CD14-positive monocyte (primary cell): ENCODE results near the gene WFDC5. TPM values are rescaled to one million over a fixed set of nuclear protein-coding genes. Genes with fewer than 3 reads are reported as not detected.

Experiments used
- DNase-seq, 3 donors: peaks; one replicate each; pipeline ENCODE4 v3.0.0-alpha.2; 2011 to 2022
- H2AFZ ChIP-seq: 2 replicates; pipeline ENCODE4 v1.6.0; 2012; ENCODE audit warnings: mild to moderate bottlenecking, low read depth, low read length, inconsistent platforms; ENCODE audit not compliant: insufficient read depth, poor library complexity, severe bottlenecking
- H3K27ac ChIP-seq, 2 donors: 1 replicate in 1 of 2; 2 replicates in 1 of 2; pipeline ENCODE4 v1.5.1; 2012 to 2013; ENCODE audit warnings: low read length in 2 of 2, control low read depth in 1 of 2, inconsistent platforms in 1 of 2, low read depth in 1 of 2, mild to moderate bottlenecking in 1 of 2
- H3K27me3 ChIP-seq, 2 donors: one replicate each; pipeline versions ENCODE4 v1.6.0 to v1.6.1; 2011 to 2013; ENCODE audit warnings: low read length in 2 of 2; ENCODE audit not compliant: control insufficient read depth in 2 of 2, insufficient read depth in 2 of 2
- H3K36me3 ChIP-seq, 2 donors: replicated peaks in 1 of 2; 1 replicate in 1 of 2; 2 replicates in 1 of 2; pipeline versions ENCODE4 v1.5.1 to v1.6.1; 2012 to 2013; ENCODE audit warnings: low read length in 2 of 2, control low read depth in 1 of 2, inconsistent platforms in 1 of 2, mild to moderate bottlenecking in 1 of 2; ENCODE audit not compliant: insufficient read depth in 2 of 2, control insufficient read depth in 1 of 2
- H3K4me1 ChIP-seq, 2 donors: 1 replicate in 1 of 2; 2 replicates in 1 of 2; pipeline versions ENCODE4 v1.5.1 to v1.6.1; 2012 to 2013; ENCODE audit warnings: low read length in 2 of 2, control low read depth in 1 of 2, inconsistent platforms in 1 of 2, mild to moderate bottlenecking in 1 of 2, moderate library complexity in 1 of 2; ENCODE audit not compliant: insufficient read depth in 2 of 2, control insufficient read depth in 1 of 2
- H3K4me2 ChIP-seq: replicated peaks from 2 replicates; pipeline ENCODE3; 2012; ENCODE audit warnings: low read length, moderate library complexity, mild to moderate bottlenecking; ENCODE audit not compliant: poor library complexity, severe bottlenecking; ENCODE audit errors: extremely low read depth
- H3K4me3 ChIP-seq, 3 experiments: fragments of 200-600 bp in 1 of 3; sonication (generic) in 1 of 3; replicated peaks in 1 of 3; 1 replicate in 2 of 3; 2 replicates in 1 of 3; pipeline ENCODE4 v1.5.1; 2011 to 2013; ENCODE audit warnings: low read length in 3 of 3, mild to moderate bottlenecking in 3 of 3, control low read depth in 2 of 3, low read depth in 2 of 3, inconsistent platforms in 1 of 3, moderate library complexity in 1 of 3
- H3K79me2 ChIP-seq: 2 replicates; pipeline ENCODE4 v1.6.0; 2012; ENCODE audit warnings: mild to moderate bottlenecking, control low read depth, inconsistent platforms, low read length, moderate library complexity; ENCODE audit not compliant: insufficient read depth
- H3K9ac ChIP-seq: 2 replicates; pipeline ENCODE4 v1.6.0; 2017; ENCODE audit warnings: low read length, mild to moderate bottlenecking; ENCODE audit not compliant: insufficient read depth, poor library complexity, severe bottlenecking
- H3K9me3 ChIP-seq, 2 donors: replicated peaks in 1 of 2; 1 replicate in 1 of 2; 2 replicates in 1 of 2; pipeline versions ENCODE4 v1.5.1 to v1.6.1; 2012 to 2013; ENCODE audit warnings: low read length in 2 of 2, control low read depth in 1 of 2; ENCODE audit not compliant: control insufficient read depth in 1 of 2, insufficient read depth in 1 of 2
- H4K20me1 ChIP-seq: 2 replicates; pipeline ENCODE4 v1.6.0; 2012; ENCODE audit warnings: mild to moderate bottlenecking, low read length, control low read depth, moderate library complexity; ENCODE audit not compliant: insufficient read depth
- H3K27ac Mint-ChIP-seq, 7 donors: one replicate each; pipeline ENCODE4 v1.8.0; 2020; ENCODE audit warnings: mild to moderate bottlenecking in 7 of 7, mixed read lengths in 7 of 7, moderate library complexity in 6 of 7, inconsistent platforms in 2 of 7
- H3K27me3 Mint-ChIP-seq, 3 donors: one replicate each; pipeline ENCODE4 v1.8.0; 2021 to 2022; ENCODE audit warnings: low read depth in 3 of 3, mild to moderate bottlenecking in 3 of 3, mixed read lengths in 3 of 3, moderate library complexity in 3 of 3, inconsistent platforms in 1 of 3
- H3K36me3 Mint-ChIP-seq, 2 donors: one replicate each; pipeline ENCODE4 v1.8.0; 2020; ENCODE audit warnings: mixed read lengths in 2 of 2, inconsistent platforms in 1 of 2, mild to moderate bottlenecking in 1 of 2
- H3K4me1 Mint-ChIP-seq: one replicate; pipeline ENCODE4 v1.8.0; 2020; ENCODE audit warnings: mild to moderate bottlenecking, mixed read lengths
- H3K4me3 Mint-ChIP-seq, 2 donors: one replicate each; pipeline ENCODE4 v1.8.0; 2020; ENCODE audit warnings: mild to moderate bottlenecking in 2 of 2, mixed read lengths in 2 of 2, moderate library complexity in 1 of 2
- H3K9me3 Mint-ChIP-seq, 7 donors: one replicate each; pipeline ENCODE4 v1.8.0; 2020 to 2022; ENCODE audit warnings: mixed read lengths in 7 of 7, mild to moderate bottlenecking in 6 of 7, moderate library complexity in 6 of 7, inconsistent platforms in 2 of 7
- CTCF ChIP-seq: fragments of 200-600 bp; IDR thresholded peaks from one replicate; pipeline ENCODE4 v1.8.0; 2022; ENCODE audit warnings: antibody characterized with exemption, mild to moderate bottlenecking
- WGBS: methylation state at CpG from one replicate; pipeline ENCODE4 v1.1.5; 2013; ENCODE audit warnings: missing lambda C conversion rate; ENCODE audit not compliant: insufficient coverage; 5-methylcytosine and 5-hydroxymethylcytosine counted together
- intact Hi-C, 2 donors: fragments of 100-400 bp; cut with micrococcal nuclease; formaldehyde crosslinking; loops; one replicate each; pipeline versions ENCODE4 v1.15.0 to v1.15.1; 2023
- polyA plus RNA-seq, 3 donors: library from polyadenylated mRNA; depleted of rRNA in 1 of 3; unstranded in 2 of 3; stranded (reverse) in 1 of 3; fragments of 300-500 nt in 2 of 3; fragments of >200 nt in 1 of 3; fragmentation: Illumina TruSeq in 2 of 3; gene quantifications; 1 replicate in 2 of 3; 2 replicates in 1 of 3; pipeline ENCODE4 v1.2.3, GENCODE V29; 2012 to 2021

WFDC5 gene
- polyA plus RNA-seq, 3 donors, result not detected

GRCh38 chr20:45082468-45082867 is 32.5 kb downstream of the WFDC5 start:
- TF ChIP-seq CTCF, result no peak
- H2AFZ ChIP-seq, result no peak overlapping the region
- H3K4me1 ChIP-seq, result no peaks in the 10 kb centered on the region
- H3K4me2 ChIP-seq, result no peak overlapping the region
- WGBS, result no CpG with 5 or more reads among the region's 3 CpGs
- H4K20me1 ChIP-seq, result peaks cover 70% of the 10 kb centered on the region
- DNase-seq, result no peak
- no peak overlapping the region for H3K27ac Mint-ChIP-seq
- H3K27ac ChIP-seq, result no peak overlapping the region
- peaks cover 6% of the 10 kb centered on the region for H3K4me1 Mint-ChIP-seq
- H3K27me3 ChIP-seq, result no peaks in the 10 kb centered on the region
- H3K27me3 Mint-ChIP-seq, result no peaks in the 10 kb centered on the region
- H3K4me3 ChIP-seq, result no peak overlapping the region
- no peaks in the 10 kb centered on the region for H3K79me2 ChIP-seq
- H3K4me3 Mint-ChIP-seq, result no peak overlapping the region
- H3K9me3 Mint-ChIP-seq, result peaks cover 2 to 11% (median 5%) of the 10 kb centered on the region in 7 donors
- H3K36me3 ChIP-seq, result peaks cover 53 to 88% of the 10 kb centered on the region in 2 donors
- intact Hi-C loops, result no loop called here
- no peaks in the 10 kb centered on the region for H3K9me3 ChIP-seq
- H3K9ac ChIP-seq, result no peak overlapping the region
- H3K36me3 Mint-ChIP-seq, result peaks cover 71 to 88% of the 10 kb centered on the region in 2 donors

DNA sequence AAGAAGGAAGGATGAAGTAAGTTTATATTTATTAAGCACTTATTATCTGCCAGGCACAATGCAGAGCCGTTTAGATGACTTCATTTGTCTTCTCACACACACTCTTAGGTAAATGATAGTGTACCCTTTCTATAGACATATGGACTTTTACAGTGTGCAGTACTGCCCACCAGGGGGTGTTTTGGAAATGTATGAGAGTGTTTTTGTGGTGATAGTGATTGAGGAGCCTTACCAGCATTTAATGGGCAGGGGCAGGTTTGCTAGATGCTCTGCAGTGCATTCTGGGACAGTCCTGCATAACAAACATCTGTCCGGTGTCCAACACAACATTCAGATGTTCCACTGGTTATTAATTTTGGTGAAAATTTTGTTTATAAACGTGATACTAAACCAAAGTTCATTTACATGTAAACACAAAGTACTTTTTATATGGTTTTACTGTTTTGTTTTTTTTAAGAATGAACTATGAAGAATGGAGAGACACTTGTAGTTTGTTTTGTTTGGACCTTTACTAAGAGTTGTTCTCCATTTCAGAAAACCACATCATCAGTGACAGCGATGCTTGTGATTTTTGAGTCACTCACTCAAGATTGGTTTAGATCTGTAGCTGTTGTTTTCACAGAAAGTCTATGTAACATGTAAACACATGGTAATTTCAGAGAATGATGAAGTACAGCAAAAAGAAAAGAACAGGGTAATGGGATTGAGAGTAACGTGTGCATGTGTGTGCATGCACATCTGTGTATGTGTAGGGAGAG is 33.9 kb downstream of the WFDC5 start:
- no peak overlapping the region for H3K27ac Mint-ChIP-seq
- no peak overlapping the region for H3K4me3 Mint-ChIP-seq
- no peaks in the 10 kb centered on the region for H3K79me2 ChIP-seq
- H2AFZ ChIP-seq, result no peak overlapping the region
- H3K36me3 ChIP-seq, result peaks cover 65 to 91% of the 10 kb centered on the region in 2 donors
- no peak overlapping the region for H3K27ac ChIP-seq
- peaks cover 79 to 92% of the 10 kb centered on the region in 2 donors for H3K36me3 Mint-ChIP-seq
- no peak overlapping the region for H3K9ac ChIP-seq
- H3K27me3 ChIP-seq, result no peaks in the 10 kb centered on the region
- intact Hi-C loops, result no loop called here
- H3K4me3 ChIP-seq, result no peak overlapping the region
- peak; percentile 20 for TF ChIP-seq CTCF
- no peaks in the 10 kb centered on the region for H3K4me1 Mint-ChIP-seq
- H3K27me3 Mint-ChIP-seq, result no peaks in the 10 kb centered on the region
- 94% methylated on average over 1 of the region's 5 CpGs for WGBS
- peaks cover 77% of the 10 kb centered on the region for H4K20me1 ChIP-seq
- no peaks in the 10 kb centered on the region for H3K4me1 ChIP-seq
- H3K9me3 ChIP-seq, result no peaks in the 10 kb centered on the region
- H3K9me3 Mint-ChIP-seq, result peaks cover 2 to 9% (median 5%) of the 10 kb centered on the region in 7 donors
- no peak for DNase-seq
- no peak overlapping the region for H3K4me2 ChIP-seq
